GM10248 (cell line): Measurements from ENCODE around the gene TAGLN3.
A peak's percentile ranks its signal among the peaks of the same experiment; 100 is the strongest.

Experiments
- CTCF ChIA-PET: fragments of 300-600 bp; sonication (Branson Sonifier 250); formaldehyde crosslinking; extraction: SDS; loops from one replicate; lab custom pipeline; 2021; ENCODE audit warnings: antibody characterized with exemption; lab: Yijun Ruan, JAX
- POLR2A ChIA-PET: fragments of 350-650 bp; sonication (Branson Sonifier 250); formaldehyde crosslinking; extraction: SDS; loops from one replicate; lab custom pipeline; 2020; ENCODE audit warnings: antibody characterized with exemption; lab: Yijun Ruan, JAX
- DNase-seq: peaks from one replicate; pipeline ENCODE4 v3.0.0; 2012; ENCODE audit errors: extremely low spot score
- TF ChIP-seq, protein P1 (sequence below): IDR thresholded peaks from 2 replicates; pipeline ENCODE4 v1.5.1; 2012; ENCODE audit warnings: mild to moderate bottlenecking, low read depth; ENCODE audit errors: extremely low read depth, missing control alignments, control extremely low read depth

The TAGLN3 gene

DNA sequence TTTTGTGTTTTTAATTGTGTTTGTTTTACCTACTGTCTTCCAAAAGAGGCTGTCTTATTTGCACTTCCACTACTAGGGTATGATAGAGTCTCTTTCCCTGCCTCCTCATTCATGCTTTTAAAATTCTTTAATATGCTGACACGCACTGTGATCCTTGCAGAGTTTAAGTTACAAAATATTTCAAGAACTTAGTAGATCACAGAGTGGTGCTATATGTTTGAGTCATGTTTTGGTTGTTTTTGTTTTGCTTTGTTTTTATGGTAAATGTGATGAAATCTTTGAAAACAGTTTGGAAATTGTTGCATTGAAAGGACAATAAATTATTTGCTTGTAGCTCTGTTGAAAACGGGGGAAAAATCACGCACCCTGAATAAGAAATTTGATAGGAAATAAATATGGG is 25.8 kb upstream of the TAGLN3 start:
- no peak for DNase-seq
- TF ChIP-seq, protein P1, sequence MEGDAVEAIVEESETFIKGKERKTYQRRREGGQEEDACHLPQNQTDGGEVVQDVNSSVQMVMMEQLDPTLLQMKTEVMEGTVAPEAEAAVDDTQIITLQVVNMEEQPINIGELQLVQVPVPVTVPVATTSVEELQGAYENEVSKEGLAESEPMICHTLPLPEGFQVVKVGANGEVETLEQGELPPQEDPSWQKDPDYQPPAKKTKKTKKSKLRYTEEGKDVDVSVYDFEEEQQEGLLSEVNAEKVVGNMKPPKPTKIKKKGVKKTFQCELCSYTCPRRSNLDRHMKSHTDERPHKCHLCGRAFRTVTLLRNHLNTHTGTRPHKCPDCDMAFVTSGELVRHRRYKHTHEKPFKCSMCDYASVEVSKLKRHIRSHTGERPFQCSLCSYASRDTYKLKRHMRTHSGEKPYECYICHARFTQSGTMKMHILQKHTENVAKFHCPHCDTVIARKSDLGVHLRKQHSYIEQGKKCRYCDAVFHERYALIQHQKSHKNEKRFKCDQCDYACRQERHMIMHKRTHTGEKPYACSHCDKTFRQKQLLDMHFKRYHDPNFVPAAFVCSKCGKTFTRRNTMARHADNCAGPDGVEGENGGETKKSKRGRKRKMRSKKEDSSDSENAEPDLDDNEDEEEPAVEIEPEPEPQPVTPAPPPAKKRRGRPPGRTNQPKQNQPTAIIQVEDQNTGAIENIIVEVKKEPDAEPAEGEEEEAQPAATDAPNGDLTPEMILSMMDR, result no peak
- ChIA-PET POLR2A (no interaction called here), CTCF (interaction anchor here (0.7 to 17.6 kb wide), 5 partner anchors 11 to 254 kb away, joined by 3 to 327 read pairs (median 4); no protein-coding TSS in a partner anchor)

DNA sequence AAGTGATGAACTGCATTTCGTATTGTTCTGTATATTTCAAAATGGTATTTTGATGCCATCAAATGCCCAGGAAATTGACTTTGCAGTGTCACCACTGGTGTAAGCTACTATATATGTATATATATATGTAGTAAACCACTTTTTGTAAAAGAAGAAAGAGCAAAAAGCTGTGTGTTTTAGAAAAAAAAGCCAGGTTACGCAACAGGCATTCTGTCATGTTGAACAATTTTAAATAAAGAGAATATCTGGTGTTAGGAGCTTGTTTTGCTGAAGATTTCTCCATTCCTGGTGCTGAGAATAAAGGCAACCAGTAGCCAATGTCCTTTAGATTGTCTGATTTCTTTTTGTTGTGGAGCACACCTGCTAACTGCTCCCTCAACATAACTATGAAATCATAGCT is 23.6 kb upstream of the TAGLN3 start:
- TF ChIP-seq, protein P1, result no peak
- ChIA-PET POLR2A (no interaction called here), CTCF (interaction anchor here (0.8 to 17.6 kb wide), 6 partner anchors 14 to 306 kb away, joined by 3 to 327 read pairs (median 4); no protein-coding TSS in a partner anchor)
- DNase-seq, result no peak

DNA sequence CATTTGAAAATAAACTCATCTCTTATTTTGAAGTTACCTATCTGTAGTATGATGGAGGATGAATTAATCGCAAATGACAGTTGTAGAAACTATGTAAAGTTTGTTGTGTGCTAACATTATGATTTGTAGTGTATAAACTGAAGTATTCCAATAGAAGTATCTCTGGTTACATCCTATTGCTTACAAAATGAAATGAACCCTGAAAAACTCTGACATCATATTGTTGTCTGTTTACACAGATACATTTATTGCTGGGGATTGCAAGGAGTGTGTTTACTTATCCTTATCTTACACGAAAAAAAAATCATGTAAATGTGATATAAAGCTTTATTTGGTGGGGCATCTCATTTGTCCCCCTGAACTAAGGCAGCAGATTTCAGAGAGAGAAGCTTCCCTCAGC is 22.5 kb upstream of the TAGLN3 start:
- ChIA-PET POLR2A (no interaction called here), CTCF (interaction anchor here (0.8 to 6.6 kb wide), 4 partner anchors 9 to 259 kb away, joined by 3 to 74 read pairs (median 18); no protein-coding TSS in a partner anchor)
- no peak for DNase-seq
- TF ChIP-seq, protein P1, result no peak

DNA sequence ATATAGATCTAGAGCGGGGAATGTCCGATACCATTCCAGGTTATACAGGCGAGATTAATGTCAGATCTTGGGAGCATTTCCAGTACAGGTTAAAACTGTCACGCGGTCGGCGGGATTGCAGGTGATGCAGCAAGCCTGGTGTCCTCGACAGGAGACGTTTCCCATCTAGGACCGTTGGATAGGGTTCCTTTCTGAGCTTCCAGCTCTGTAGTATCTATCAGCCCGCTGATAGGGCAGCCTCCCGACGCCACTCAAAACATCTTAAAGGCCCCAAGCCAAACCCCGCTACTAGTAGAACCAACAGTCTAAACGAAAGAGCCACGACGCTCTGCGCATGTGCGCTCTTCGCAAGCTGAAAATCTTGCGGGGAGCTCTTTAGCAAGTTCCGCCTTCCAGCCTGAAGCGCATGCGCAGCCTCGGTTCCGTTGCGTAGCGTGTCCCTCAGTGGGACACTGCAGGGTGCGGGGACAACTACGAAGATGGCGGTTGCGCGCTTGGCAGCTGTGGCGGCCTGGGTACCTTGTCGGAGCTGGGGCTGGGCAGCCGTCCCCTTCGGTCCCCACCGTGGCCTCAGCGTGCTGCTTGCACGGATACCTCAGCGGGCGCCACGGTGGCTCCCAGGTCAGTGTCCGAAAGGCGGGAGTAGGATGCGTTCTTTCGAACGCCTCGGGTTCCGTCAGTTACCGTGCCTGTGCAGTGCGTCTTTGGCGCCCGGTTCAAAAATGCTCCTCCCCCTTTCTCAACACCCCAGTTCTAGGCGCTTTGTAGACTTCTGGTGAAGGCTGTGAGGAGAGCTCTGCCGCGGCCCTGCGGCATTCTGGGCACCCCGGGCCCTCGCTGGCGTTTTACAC is 19.9 kb upstream of the TAGLN3 start, which contains the start of gene ABHD10:
ABHD10 (plus strand) TSS at position 444 of the 851 bp plus-strand sequence; CDS start at position 480, 36 bp downstream.
- POLR2A ChIA-PET, result interaction anchor here (0.6 to 1.4 kb wide), 4 partner anchors 11 to 16 kb away, joined by 3 read pairs; no protein-coding TSS in a partner anchor
- peak; percentile 92 for DNase-seq
- CTCF ChIA-PET, result interaction anchor here (0.8 to 6.6 kb wide), 11 partner anchors 10 to 309 kb away, joined by 3 to 74 read pairs (median 7); partner anchors contain the start of gene TAGLN3
- TF ChIP-seq, protein P1, result no peak

DNA sequence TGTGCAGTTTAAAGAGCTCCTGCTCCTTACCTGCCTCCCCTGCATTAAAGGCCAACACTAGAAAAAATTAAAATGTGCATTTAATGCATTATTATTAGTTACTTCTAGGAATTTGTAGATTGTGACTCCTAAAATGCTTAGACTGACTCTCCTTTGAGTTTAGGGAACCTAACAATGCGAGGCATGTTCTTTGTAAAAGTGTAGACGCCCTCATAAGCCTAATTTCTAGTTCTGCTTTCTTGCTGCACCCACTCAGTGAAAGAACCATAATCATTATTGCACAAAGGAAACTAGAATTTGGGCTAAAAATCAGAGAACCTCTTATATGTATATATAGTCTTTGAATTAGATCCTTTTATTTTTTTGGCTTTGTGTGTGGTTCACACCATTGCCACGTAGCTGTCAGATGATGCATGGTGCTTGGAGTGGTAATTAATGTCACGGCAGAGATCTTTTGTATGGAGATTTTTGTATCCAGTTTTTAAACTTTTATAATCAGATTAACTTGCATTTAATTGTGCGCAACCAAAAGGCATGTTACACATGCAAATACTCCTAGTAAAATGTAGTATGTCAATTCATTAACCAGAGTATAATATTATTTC is 19.2 kb upstream of the TAGLN3 start:
- ChIA-PET CTCF (interaction anchor here (1.2 to 6.6 kb wide), 7 partner anchors 9 to 309 kb away, joined by 4 to 74 read pairs (median 14); partner anchors contain the start of gene TAGLN3), POLR2A (interaction anchor here (1.0 to 1.4 kb wide), 2 partner anchors 12 to 14 kb away, joined by 3 read pairs; no protein-coding TSS in a partner anchor)
- TF ChIP-seq, protein P1, result no peak
- peak; percentile 44 for DNase-seq
